GM23248 (cell line): ENCODE measurements around the gene VAMP5. TPM values are rescaled to one million over a fixed set of nuclear protein-coding genes. Genes with fewer than 3 reads are reported as not detected.

Source experiments
- DNase-seq: peaks from one replicate; pipeline ENCODE4 v3.0.0-alpha.2; 2015
- H2AFZ ChIP-seq: fragments of 200-600 bp; sonication (generic); 2 replicates; pipeline ENCODE4 v1.6.1; 2016; ENCODE audit warnings: antibody characterized with exemption
- H3F3A ChIP-seq: fragments of 200-600 bp; sonication (generic); 2 replicates; pipeline ENCODE4 v1.6.1; 2016; ENCODE audit warnings: mild to moderate bottlenecking, antibody characterized with exemption, mixed run types; ENCODE audit not compliant: insufficient read depth
- H3K27ac ChIP-seq: fragments of 200-600 bp; sonication (generic); 2 replicates; pipeline ENCODE4 v1.5.1; 2016; ENCODE audit warnings: mild to moderate bottlenecking
- H3K27me3 ChIP-seq: fragments of 200-600 bp; sonication (generic); replicated peaks from 2 replicates; pipeline ENCODE4 v1.6.1; 2016; ENCODE audit warnings: mild to moderate bottlenecking; ENCODE audit not compliant: insufficient read depth
- H3K36me3 ChIP-seq: fragments of 200-600 bp; sonication (generic); 2 replicates; pipeline ENCODE4 v1.6.1; 2016; ENCODE audit warnings: low read depth, mild to moderate bottlenecking
- H3K4me1 ChIP-seq: fragments of 200-600 bp; sonication (generic); 2 replicates; pipeline ENCODE4 v1.6.1; 2016; ENCODE audit warnings: mild to moderate bottlenecking; ENCODE audit not compliant: insufficient read depth
- H3K4me2 ChIP-seq: fragments of 200-600 bp; sonication (generic); one replicate; pipeline ENCODE4 v1.6.1; 2016; ENCODE audit warnings: mild to moderate bottlenecking; ENCODE audit not compliant: unreplicated experiment
- H3K4me3 ChIP-seq: fragments of 200-600 bp; sonication (generic); 2 replicates; pipeline ENCODE4 v1.5.1; 2016; ENCODE audit warnings: mild to moderate bottlenecking
- H3K79me2 ChIP-seq: fragments of 200-600 bp; sonication (generic); 2 replicates; pipeline ENCODE4 v1.6.1; 2016; ENCODE audit warnings: mild to moderate bottlenecking; ENCODE audit not compliant: insufficient read depth
- H3K9ac ChIP-seq: fragments of 200-600 bp; sonication (generic); 2 replicates; pipeline ENCODE4 v1.6.1; 2016; ENCODE audit warnings: mild to moderate bottlenecking
- H3K9me2 ChIP-seq: fragments of 200-600 bp; sonication (generic); 2 replicates; pipeline ENCODE4 v1.6.1; 2016; ENCODE audit warnings: mixed run types, mild to moderate bottlenecking, moderate library complexity; ENCODE audit not compliant: insufficient read depth
- H3K9me3 ChIP-seq: fragments of 200-600 bp; sonication (generic); one replicate; pipeline ENCODE4 v1.6.1; 2017; ENCODE audit warnings: low read depth
- H4K20me1 ChIP-seq: fragments of 200-600 bp; sonication (generic); 2 replicates; pipeline ENCODE4 v1.6.0; 2016; ENCODE audit not compliant: insufficient read depth
- EZH2 ChIP-seq: fragments of 200-600 bp; sonication (generic); IDR thresholded peaks from 2 replicates; pipeline ENCODE4 v1.6.1; 2018; ENCODE audit warnings: antibody characterized with exemption, mild to moderate bottlenecking; ENCODE audit not compliant: insufficient read depth, poor library complexity, severe bottlenecking
- EZH2phosphoT487 ChIP-seq: fragments of 200-600 bp; sonication (generic); IDR thresholded peaks from 2 replicates; pipeline ENCODE4 v1.6.1; 2018; ENCODE audit warnings: antibody characterized with exemption, moderate library complexity, mild to moderate bottlenecking, low read depth; ENCODE audit not compliant: insufficient read depth
- WGBS, 2 experiments: methylation state at CpG; one replicate each; pipeline ENCODE4 v1.1.6; 2015 to 2017; ENCODE audit warnings: low lambda C conversion rate in 2 of 2, low coverage in 1 of 2; ENCODE audit errors: missing lambda C conversion rate in 2 of 2; 5-methylcytosine and 5-hydroxymethylcytosine counted together
- in situ Hi-C: fragments of 300-500 bp; cut with MboI; formaldehyde crosslinking; loops from 2 replicates; pipeline ENCODE4 v1.15.0; 2020
- polyA plus RNA-seq: library from polyadenylated mRNA; unstranded; fragments of >200 nt; fragmentation: Nextera tagmentation; extraction: Ambion mirVana; gene quantifications from 2 replicates; pipeline ENCODE4 v1.2.1, GENCODE V29; 2016
- total RNA-seq: library from RNA; depleted of rRNA; stranded (reverse); fragments of >200 nt; shearing (Covaris generic); gene quantifications from 2 replicates; pipeline ENCODE4 v1.2.3, GENCODE V29; 2014

VAMP5 gene
- total and polyA plus RNA-seq, 2 experiments from 2014 or later, result 59.0 to 289 TPM

GRCh38 chr2:85579266-85579935, 4.8 kb upstream of the VAMP5 start:
- 72 to 73% methylated on average over 6 of the region's 6 CpGs for WGBS, 2 experiments
- Histone ChIP-seq H3K79me2 (no peaks in the 10 kb centered on the region), H3K27me3 (no peaks in the 10 kb centered on the region), H3F3A (no peaks in the 10 kb centered on the region), H3K9ac (no peak overlapping the region), H3K4me2 (no peak overlapping the region), H3K9me3 (no peaks in the 10 kb centered on the region), H3K4me3 (no peak overlapping the region), H3K9me2 (no peaks in the 10 kb centered on the region), H3K27ac (no peak overlapping the region), H3K36me3 (no peaks in the 10 kb centered on the region), H4K20me1 (no peaks in the 10 kb centered on the region), H3K4me1 (no peaks in the 10 kb centered on the region), H2AFZ (no peak overlapping the region)
- in situ Hi-C loops, result no loop called here
- DNase-seq, result no peak
- TF ChIP-seq EZH2, result no peak
- TF ChIP-seq EZH2phosphoT487, result no peak

GRCh38 chr2:85580206-85580605, 4.0 kb upstream of the VAMP5 start:
- 66 to 67% methylated on average over 3 of the region's 3 CpGs for WGBS, 2 experiments
- in situ Hi-C loops, result no loop called here
- H4K20me1 ChIP-seq, result no peaks in the 10 kb centered on the region
- no peaks in the 10 kb centered on the region for H3K9me3 ChIP-seq
- peaks cover 6% of the 10 kb centered on the region for H3K4me1 ChIP-seq
- H3K4me2 ChIP-seq, result no peak overlapping the region
- H3K9me2 ChIP-seq, result no peaks in the 10 kb centered on the region
- H3F3A ChIP-seq, result 0 out of 2 replicates have a peak, but pooled peaks cover 6% of the 10 kb centered on the region
- H3K27ac ChIP-seq, result no peak overlapping the region
- H3K79me2 ChIP-seq, result no peaks in the 10 kb centered on the region
- no peaks in the 10 kb centered on the region for H3K36me3 ChIP-seq
- no peak overlapping the region for H2AFZ ChIP-seq
- H3K4me3 ChIP-seq, result no peak overlapping the region
- TF ChIP-seq EZH2 (no peak), EZH2phosphoT487 (no peak)
- no peaks in the 10 kb centered on the region for H3K27me3 ChIP-seq
- H3K9ac ChIP-seq, result no peak overlapping the region
- no peak for DNase-seq

GRCh38 chr2:85582492-85582891, 1.7 kb upstream of the VAMP5 start:
- Histone ChIP-seq H3K27me3 (no peaks in the 10 kb centered on the region), H4K20me1 (no peaks in the 10 kb centered on the region), H3F3A (peaks cover 15% of the 10 kb centered on the region), H3K4me1 (peaks cover 18% of the 10 kb centered on the region), H3K36me3 (no peaks in the 10 kb centered on the region), H3K4me2 (no peak overlapping the region), H3K4me3 (no peak overlapping the region), H3K27ac (no peak overlapping the region), H2AFZ (no peak overlapping the region), H3K9ac (no peak overlapping the region), H3K79me2 (peaks cover 15% of the 10 kb centered on the region), H3K9me3 (no peaks in the 10 kb centered on the region), H3K9me2 (no peaks in the 10 kb centered on the region)
- in situ Hi-C loops, result no loop called here
- no peak for TF ChIP-seq EZH2phosphoT487
- no peak for TF ChIP-seq EZH2
- 100% methylated on average over 1 of the region's 1 CpG for WGBS, 2 experiments
- no peak for DNase-seq

- H3K27me3 ChIP-seq, result no peaks in the 10 kb centered on the region
- H4K20me1 ChIP-seq, result no peaks in the 10 kb centered on the region
- peak; percentile 41 for DNase-seq
- peak overlapping the region; percentile 82 for H3K9ac ChIP-seq
- H3F3A ChIP-seq, result peaks cover 15% of the 10 kb centered on the region
- peaks cover 29% of the 10 kb centered on the region for H3K79me2 ChIP-seq
- H3K27ac ChIP-seq, result peak overlapping the region; percentile 80
- in situ Hi-C loops, result no loop called here
- H3K9me3 ChIP-seq, result no peaks in the 10 kb centered on the region
- peak overlapping the region; percentile 78 for H3K4me3 ChIP-seq
- peaks cover 18% of the 10 kb centered on the region for H3K4me1 ChIP-seq
- no peak for TF ChIP-seq EZH2phosphoT487
- no peak for TF ChIP-seq EZH2
- peak overlapping the region; percentile 91 for H3K4me2 ChIP-seq
- peak overlapping the region; percentile 83 for H2AFZ ChIP-seq
- WGBS, 2 experiments, result 16 to 17% methylated on average over 12 to 13 of the region's 16 CpGs
- no peaks in the 10 kb centered on the region for H3K36me3 ChIP-seq
- H3K9me2 ChIP-seq, result no peaks in the 10 kb centered on the region
Observed at GRCh38 chr2:85583667-85584353, 421 bp upstream of the VAMP5 start.
